ENCODE measurements around the gene KLHL30.

The KLHL30 gene, protein sequence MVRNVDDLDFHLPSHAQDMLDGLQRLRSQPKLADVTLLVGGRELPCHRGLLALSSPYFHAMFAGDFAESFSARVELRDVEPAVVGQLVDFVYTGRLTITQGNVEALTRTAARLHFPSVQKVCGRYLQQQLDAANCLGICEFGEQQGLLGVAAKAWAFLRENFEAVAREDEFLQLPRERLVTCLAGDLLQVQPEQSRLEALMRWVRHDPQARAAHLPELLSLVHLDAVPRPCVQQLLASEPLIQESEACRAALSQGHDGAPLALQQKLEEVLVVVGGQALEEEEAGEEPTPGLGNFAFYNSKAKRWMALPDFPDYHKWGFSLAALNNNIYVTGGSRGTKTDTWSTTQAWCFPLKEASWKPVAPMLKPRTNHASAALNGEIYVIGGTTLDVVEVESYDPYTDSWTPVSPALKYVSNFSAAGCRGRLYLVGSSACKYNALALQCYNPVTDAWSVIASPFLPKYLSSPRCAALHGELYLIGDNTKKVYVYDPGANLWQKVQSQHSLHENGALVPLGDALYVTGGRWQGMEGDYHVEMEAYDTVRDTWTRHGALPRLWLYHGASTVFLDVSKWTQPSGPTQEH

DNA sequence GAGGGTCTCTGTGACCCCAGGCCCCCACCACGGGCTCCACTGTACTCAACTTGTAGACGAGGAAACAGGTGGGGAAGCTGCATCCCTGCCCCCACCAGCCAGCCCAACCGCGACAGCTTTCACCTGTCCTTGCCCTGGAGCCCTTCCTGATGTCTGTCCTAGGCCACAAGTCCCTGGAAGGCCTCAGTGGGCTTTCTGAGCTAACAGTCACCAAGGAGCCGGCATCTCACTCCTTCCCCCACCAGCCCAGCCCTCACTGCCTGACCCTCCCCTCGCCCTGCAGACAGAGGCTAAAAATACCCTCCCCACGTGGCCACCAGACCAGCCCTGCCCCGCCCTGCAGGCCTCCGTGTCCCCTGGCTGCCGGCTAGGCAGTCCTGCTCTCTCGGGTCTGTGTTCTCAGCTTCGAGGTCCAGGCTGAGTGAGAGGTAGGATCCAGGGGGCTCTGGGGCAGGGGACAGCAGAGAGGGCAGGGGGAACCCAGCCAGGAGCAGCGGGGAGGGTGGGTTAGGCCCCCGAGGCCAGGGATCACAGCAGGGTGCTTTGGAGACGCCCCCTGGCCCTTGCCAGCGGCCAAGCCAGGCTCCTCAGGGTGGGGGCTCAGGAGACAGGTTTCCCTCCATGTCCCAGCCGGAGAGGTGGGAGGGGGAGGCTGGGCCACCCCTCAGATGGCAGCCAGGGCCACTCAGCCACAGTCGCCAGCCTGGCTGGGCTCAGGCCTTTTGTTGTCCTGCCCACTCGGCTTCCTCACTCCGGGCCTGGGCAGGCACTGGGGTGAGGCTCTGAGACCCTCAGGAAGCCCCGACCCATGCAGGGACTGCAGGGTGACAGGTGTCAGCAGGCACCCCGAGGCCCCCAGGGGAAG, at the start of gene KLHL30:
KLHL30 (plus strand) TSS at position 338 of the 865 bp plus-strand sequence. CDS start 2,087 bp downstream, outside the sequence.
- Histone ChIP-seq H2AFZ (ENCODE audit: low read depth) (peak within 1 kb of the TSS; percentile 64), H3K4me1 (ENCODE audit: low read depth, poor library complexity, severe bottlenecking) (peaks cover 4% of the 10 kb centered on the region), H3K27ac (no peak within 1 kb of the TSS), H3K4me2 (peak within 1 kb of the TSS; percentile 45; the same call in 1 of the 2 replicates), H3K4me3 (IDR thresholded peaks at IDR 0.05; ENCODE audit: insufficient read depth, low read depth, low read length) (no peak within 1 kb of the TSS), H3K36me3 (ENCODE audit: insufficient read depth) (no peaks in the 10 kb centered on the region), H3K79me2 (ENCODE audit: insufficient read depth, low read depth) (no peaks in the 10 kb centered on the region), H3K9ac (no peak within 1 kb of the TSS), H3K27me3 (ENCODE audit: insufficient read depth, low read depth) (no peaks in the 10 kb centered on the region), H4K20me1 (ENCODE audit: insufficient read depth) (no peaks in the 10 kb centered on the region)
- TF ChIP-seq, protein P1, sequence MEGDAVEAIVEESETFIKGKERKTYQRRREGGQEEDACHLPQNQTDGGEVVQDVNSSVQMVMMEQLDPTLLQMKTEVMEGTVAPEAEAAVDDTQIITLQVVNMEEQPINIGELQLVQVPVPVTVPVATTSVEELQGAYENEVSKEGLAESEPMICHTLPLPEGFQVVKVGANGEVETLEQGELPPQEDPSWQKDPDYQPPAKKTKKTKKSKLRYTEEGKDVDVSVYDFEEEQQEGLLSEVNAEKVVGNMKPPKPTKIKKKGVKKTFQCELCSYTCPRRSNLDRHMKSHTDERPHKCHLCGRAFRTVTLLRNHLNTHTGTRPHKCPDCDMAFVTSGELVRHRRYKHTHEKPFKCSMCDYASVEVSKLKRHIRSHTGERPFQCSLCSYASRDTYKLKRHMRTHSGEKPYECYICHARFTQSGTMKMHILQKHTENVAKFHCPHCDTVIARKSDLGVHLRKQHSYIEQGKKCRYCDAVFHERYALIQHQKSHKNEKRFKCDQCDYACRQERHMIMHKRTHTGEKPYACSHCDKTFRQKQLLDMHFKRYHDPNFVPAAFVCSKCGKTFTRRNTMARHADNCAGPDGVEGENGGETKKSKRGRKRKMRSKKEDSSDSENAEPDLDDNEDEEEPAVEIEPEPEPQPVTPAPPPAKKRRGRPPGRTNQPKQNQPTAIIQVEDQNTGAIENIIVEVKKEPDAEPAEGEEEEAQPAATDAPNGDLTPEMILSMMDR (conservative IDR thresholded peaks at IDR 0.05; ENCODE audit: low read depth, low read length), result no peak

DNA sequence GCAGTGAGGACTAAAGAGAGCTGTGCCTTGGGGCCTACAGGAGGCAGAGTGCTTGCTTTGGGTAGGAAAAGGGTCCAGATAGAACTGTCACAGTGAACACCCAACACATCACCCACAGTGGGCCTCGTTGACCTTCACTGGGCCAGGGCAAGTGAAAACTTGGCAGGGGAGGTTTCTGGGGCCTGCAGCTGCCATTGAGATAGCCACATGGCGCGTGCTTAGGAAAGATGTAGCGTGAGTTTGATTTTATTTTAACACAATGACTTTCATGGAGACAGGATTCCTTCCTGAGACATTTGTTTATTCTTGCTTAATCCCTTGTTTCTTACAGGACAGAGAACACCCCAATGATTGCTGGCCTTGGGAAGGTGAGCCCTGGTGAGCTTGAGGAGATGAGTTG, 47.6 kb upstream of the KLHL30 start:
- no peak overlapping the region for H3K9ac ChIP-seq
- no peak overlapping the region for H3K27ac ChIP-seq
- H4K20me1 ChIP-seq (ENCODE audit: insufficient read depth), result no peaks in the 10 kb centered on the region
- TF ChIP-seq, protein P1 (conservative IDR thresholded peaks at IDR 0.05; ENCODE audit: low read depth, low read length), result no peak
- H3K36me3 ChIP-seq (ENCODE audit: insufficient read depth), result no peaks in the 10 kb centered on the region
- no peak overlapping the region for H3K4me2 ChIP-seq
- no peak overlapping the region for H2AFZ ChIP-seq (ENCODE audit: low read depth)
- H3K79me2 ChIP-seq (ENCODE audit: insufficient read depth, low read depth), result no peaks in the 10 kb centered on the region
- no peak overlapping the region for H3K4me3 ChIP-seq (IDR thresholded peaks at IDR 0.05; ENCODE audit: insufficient read depth, low read depth, low read length)
- no peaks in the 10 kb centered on the region for H3K27me3 ChIP-seq (ENCODE audit: insufficient read depth, low read depth)
- H3K4me1 ChIP-seq (ENCODE audit: low read depth, poor library complexity, severe bottlenecking), result no peaks in the 10 kb centered on the region

- H2AFZ ChIP-seq (ENCODE audit: low read depth), result no peak overlapping the region
- TF ChIP-seq, protein P1 (conservative IDR thresholded peaks at IDR 0.05; ENCODE audit: low read depth, low read length), result no peak
- no peaks in the 10 kb centered on the region for H3K79me2 ChIP-seq (ENCODE audit: insufficient read depth, low read depth)
- H3K27ac ChIP-seq, result no peak overlapping the region
- H3K4me3 ChIP-seq (IDR thresholded peaks at IDR 0.05; ENCODE audit: insufficient read depth, low read depth, low read length), result no peak overlapping the region
- no peak overlapping the region for H3K4me2 ChIP-seq
- H3K4me1 ChIP-seq (ENCODE audit: low read depth, poor library complexity, severe bottlenecking), result no peaks in the 10 kb centered on the region
- H3K36me3 ChIP-seq (ENCODE audit: insufficient read depth), result no peaks in the 10 kb centered on the region
- H4K20me1 ChIP-seq (ENCODE audit: insufficient read depth), result no peaks in the 10 kb centered on the region
- H3K27me3 ChIP-seq (ENCODE audit: insufficient read depth, low read depth), result no peaks in the 10 kb centered on the region
- no peak overlapping the region for H3K9ac ChIP-seq
Observed at GRCh38 chr2:238091436-238092060, 46.9 kb upstream of the KLHL30 start.

DNA sequence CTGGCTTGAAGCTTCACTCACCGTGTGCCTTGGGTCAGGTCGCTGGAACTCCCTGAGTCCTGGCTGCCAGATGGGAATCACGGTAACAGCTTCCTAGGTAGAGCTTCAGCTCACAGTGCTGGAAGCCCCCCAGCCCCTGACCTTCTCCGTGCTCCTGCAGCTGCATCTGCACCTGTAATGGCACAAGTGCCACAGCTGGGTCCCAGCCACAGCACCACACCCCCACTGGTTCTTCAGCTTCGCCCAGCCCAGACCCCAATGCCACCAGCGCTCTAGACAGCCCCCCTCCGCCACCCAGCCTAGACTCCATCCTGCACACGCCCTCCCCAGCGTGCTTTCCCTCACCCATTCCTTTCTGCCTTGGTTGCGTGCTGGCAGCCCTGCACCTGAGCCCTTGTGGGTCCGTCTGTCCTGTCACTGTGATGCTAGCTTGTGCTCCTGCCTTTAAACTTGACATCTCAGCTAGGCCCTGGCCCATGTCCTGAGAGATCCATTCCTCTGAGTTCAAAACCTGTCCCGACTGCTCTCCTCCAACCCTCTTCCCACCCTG, 45.9 kb upstream of the KLHL30 start:
- Histone ChIP-seq H3K4me2 (no peak overlapping the region), H3K36me3 (ENCODE audit: insufficient read depth) (no peaks in the 10 kb centered on the region), H3K9ac (no peak overlapping the region), H2AFZ (ENCODE audit: low read depth) (no peak overlapping the region), H3K27ac (no peak overlapping the region), H3K4me1 (ENCODE audit: low read depth, poor library complexity, severe bottlenecking) (no peaks in the 10 kb centered on the region), H3K4me3 (IDR thresholded peaks at IDR 0.05; ENCODE audit: insufficient read depth, low read depth, low read length) (no peak overlapping the region), H3K27me3 (ENCODE audit: insufficient read depth, low read depth) (no peaks in the 10 kb centered on the region), H3K79me2 (ENCODE audit: insufficient read depth, low read depth) (no peaks in the 10 kb centered on the region), H4K20me1 (ENCODE audit: insufficient read depth) (no peaks in the 10 kb centered on the region)
- TF ChIP-seq, protein P1 (conservative IDR thresholded peaks at IDR 0.05; ENCODE audit: low read depth, low read length), result no peak
